ENCODE data around the gene SLC22A31.
"Not testable (repeated sequence)": the region's sequence is repeated elsewhere in the genome, so short reads cannot be mapped to it uniquely, and the experiment has no call there.

Gene SLC22A31

GRCh38 chr16:89178453-89179147 lies 21.7 kb downstream of the SLC22A31 start:
- DNase-seq: no peak

- DNase-seq: no peak
These were observed 22.8 kb downstream of the SLC22A31 start for GRCh38 chr16:89177501-89177900.

DNA sequence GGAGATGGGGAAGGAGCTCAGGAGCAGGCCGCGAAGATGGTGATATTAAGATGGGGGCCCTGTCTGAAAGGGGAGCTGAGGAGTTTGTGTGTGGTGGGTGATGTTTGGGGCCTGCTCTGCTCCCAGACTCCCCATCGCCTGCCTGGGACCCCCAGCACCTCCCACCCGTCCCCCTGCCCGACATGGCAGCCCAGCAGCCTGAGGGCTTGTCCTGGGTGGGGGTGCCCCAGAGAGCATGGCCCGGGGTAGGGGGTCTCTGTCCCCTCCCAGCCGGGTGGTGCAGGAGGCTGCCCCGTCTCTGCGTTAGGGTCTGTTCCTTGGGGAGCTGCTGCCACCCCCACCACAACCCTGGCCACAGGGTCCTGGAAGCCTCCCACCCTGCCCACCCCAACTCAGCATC lies 23.6 kb downstream of the SLC22A31 start:
- DNase-seq: no peak

- DNase-seq: no peak
These were observed 24.1 kb downstream of the SLC22A31 start for GRCh38 chr16:89176147-89176690.

GRCh38 chr16:89175280-89176146 lies 24.8 kb downstream of the SLC22A31 start:
- no peak for DNase-seq

DNA sequence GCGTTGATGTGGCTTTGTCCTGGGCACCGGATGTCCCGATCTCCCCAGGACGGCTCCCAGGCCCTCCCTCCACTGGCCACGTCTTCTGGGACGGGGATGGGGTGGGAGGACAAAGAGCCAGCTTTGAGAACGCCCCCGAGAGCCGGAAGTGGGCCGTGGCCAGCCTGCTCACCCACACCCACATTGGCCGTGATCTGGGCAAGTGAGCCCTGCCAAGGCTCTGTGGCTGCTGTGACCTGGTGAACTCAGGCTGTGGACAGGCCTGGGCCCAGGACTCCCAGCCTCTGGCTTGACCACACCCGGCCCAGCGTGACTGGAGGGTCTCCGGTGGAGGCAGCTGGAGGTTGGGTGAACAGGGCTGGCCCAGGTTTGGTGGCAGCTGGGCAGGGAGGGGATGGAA lies 25.5 kb downstream of the SLC22A31 start:
- no peak for DNase-seq

DNA sequence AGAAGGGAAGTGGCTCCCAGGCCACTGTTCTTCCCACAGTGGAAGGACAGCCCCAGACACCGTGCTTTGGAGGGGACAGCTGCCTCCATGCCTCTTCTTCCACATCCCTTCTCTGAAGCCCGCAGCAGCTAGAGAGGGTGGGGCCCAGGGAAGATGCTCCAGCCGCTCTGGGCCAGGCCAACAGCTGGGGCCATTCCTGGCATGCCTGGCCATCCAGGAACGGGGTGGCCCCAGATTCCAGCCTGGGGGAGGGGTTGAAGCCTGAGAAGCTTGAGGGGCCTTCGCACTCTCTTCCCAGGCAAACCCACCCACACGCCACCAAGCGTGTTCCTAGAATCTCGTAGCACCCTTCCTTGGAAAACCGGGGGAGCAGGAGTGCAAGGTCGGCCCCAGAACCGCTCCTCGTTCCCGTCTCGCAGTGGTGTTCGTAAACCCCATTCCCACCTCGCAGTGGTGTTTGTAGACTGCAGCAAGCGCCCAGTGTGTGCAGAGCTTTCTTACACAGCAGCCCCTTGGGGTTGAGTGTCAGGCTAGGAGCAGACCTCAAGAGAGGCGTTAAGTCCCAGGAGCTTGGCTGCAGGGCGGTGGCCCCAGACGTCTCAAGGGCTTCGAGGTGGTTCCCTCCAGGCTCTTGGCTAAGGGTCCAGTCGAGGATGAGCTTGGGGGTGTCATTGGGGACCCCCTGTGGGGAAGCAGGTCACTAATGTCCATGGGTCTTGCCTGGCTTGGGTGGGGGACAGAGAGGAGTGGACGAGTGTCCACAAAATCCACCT lies 26.1 kb downstream of the SLC22A31 start:
- DNase-seq: no peak

DNA sequence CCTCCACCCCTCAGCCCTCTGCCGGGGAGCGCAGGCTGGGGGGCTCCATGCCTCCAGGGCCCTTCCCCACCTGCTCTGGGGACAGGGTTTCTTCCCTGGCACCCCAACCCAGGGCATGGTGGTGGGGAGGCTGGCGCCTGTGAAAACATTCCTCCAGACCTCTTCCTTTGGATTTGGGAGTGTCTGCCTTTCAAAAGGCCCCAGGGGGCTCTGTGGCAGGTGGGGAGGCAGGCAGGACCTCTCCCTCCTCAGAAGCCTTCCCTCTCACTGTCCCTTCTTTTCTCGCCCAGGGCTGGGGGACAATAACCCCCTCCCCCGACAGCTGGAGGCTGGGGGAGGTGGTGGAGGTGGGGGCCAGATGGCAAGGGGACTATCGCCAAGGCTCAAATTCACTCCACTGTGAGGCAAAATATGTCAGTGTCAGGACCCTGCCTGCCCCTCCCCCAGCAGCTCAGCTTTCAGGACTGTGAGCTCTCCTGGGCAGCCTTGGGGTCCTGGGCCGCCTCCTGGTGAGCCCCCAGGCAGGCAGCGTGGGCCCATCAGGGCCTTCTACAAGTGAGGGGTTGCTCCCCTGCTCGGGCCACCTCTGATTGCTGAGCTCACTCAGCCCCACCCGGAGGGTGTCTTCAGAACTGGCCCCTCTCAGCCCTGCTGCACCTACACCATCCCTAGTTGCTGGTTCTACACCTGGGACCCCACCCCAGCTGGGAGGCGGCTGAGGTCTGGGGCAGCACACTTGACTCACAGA lies 27.0 kb downstream of the SLC22A31 start:
- no peak for DNase-seq

- no peak for DNase-seq
These were observed 27.7 kb downstream of the SLC22A31 start for GRCh38 chr16:89172528-89173173.

GRCh38 chr16:89172171-89172527 lies 28.2 kb downstream of the SLC22A31 start:
- DNase-seq: no peak

GRCh38 chr16:89171216-89172170 lies 28.8 kb downstream of the SLC22A31 start, which contains the start of gene CDH15:
TSS of gene CDH15 (plus strand) at chr16:89171748. CDS start at chr16:89171832, 84 bp downstream.
- peak; percentile 94 to 95 for DNase-seq

DNA sequence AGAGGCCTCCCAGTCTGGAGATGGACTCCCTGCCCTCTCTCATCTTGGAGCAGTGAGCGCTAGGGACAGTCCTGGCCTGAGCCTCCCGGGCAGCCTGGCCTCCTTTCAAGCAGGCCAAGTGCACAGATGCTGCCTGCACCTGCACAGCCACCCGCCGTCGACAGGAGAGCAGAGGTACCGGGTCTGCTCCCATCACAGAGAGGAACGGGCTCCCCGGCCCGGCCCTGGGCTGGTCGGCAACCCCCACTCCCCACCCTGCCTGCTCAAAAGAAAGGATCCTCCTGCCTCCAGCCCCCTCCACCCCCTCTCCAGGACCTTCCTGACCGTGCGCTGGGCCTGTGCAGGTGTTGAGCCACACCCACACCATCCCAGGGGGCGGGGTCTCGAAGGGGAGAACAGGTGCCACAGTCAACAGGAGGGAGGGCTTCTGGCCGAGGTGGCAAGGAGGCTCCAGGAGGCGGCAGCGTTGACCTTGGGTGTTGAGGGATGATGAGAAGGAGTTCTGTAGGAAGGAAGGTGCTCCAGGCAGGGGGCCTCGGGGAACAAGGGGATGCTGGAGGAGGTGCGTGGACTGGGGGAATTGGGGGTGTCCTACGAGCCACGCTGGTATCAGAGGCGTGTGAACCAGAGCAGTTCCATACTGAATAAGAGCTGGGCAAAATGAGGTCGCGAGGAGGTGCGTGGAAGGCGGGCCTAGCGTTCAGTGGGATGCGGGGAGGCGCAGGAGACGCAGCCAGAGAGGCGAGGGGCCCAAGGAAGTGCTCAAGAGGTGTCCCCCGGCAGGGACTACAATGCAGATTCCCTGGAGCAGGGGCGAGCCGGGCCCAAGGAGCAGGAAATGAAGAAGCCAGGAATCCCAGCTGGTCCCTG lies 29.8 kb downstream of the SLC22A31 start:
- DNase-seq: no peak

DNA sequence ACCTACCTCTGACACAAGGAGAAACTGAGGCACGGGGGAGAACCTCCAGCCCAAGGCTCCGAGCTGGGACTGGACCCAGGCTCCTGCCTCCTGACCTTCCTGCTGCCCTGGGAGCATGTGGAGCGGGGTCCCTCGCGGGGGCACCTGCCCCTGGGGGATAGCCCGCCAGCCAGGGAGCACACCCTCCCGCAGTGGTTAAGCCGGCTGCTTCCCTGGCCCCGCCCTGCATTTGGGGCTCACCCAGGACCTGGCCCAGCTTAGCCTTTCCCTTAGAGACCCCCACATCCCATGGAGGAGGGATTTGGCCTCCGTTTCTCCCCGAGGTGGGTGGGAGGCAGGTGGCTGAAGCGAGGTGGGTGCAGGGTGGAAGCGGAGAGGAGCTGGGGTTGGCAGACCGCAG lies 30.6 kb downstream of the SLC22A31 start:
- DNase-seq: no peak

GRCh38 chr16:89168381-89169189 lies 31.8 kb downstream of the SLC22A31 start:
- no peak for DNase-seq

DNA sequence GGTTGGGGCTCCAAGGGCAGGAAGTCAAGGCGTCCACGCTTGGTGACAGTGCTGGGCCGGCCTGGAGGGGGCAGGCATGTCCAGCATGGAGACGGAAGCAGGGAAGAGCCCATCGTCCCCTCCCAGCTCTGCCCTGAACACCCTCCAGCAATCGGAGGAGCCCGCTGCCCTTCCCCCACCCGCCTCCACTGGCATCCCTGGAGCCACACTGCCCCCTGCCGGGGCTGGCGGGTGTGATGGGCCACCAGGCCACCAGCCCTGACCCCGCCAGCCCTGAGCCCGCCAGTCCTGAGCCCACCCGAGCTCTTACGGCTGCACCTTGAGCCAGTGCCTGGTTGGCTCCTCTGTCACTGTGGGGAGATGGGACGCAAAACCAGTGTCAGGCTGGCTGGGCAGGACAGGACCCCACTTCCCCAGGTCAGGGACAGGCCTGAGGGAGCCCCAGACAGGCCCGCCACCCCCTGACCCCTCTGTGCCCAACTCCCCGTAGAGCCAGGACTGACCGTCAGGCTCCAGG lies 32.9 kb downstream of the SLC22A31 start:
- peak; percentile 83 to 89 for DNase-seq

GRCh38 chr16:89166696-89167424 lies 33.5 kb downstream of the SLC22A31 start:
- DNase-seq: no peak

GRCh38 chr16:89165681-89165979 lies 34.7 kb downstream of the SLC22A31 start:
- DNase-seq: not testable (repeated sequence)

All from activated CD4-positive, alpha-beta T cell treated with anti-CD3 and anti-CD28 coated beads for 4 hours (primary cell).